ENCODE results near the gene IFT88.

IFT88 gene
- total RNA-seq: 10.2 to 15.7 reads per million in 2 experiments

DNA sequence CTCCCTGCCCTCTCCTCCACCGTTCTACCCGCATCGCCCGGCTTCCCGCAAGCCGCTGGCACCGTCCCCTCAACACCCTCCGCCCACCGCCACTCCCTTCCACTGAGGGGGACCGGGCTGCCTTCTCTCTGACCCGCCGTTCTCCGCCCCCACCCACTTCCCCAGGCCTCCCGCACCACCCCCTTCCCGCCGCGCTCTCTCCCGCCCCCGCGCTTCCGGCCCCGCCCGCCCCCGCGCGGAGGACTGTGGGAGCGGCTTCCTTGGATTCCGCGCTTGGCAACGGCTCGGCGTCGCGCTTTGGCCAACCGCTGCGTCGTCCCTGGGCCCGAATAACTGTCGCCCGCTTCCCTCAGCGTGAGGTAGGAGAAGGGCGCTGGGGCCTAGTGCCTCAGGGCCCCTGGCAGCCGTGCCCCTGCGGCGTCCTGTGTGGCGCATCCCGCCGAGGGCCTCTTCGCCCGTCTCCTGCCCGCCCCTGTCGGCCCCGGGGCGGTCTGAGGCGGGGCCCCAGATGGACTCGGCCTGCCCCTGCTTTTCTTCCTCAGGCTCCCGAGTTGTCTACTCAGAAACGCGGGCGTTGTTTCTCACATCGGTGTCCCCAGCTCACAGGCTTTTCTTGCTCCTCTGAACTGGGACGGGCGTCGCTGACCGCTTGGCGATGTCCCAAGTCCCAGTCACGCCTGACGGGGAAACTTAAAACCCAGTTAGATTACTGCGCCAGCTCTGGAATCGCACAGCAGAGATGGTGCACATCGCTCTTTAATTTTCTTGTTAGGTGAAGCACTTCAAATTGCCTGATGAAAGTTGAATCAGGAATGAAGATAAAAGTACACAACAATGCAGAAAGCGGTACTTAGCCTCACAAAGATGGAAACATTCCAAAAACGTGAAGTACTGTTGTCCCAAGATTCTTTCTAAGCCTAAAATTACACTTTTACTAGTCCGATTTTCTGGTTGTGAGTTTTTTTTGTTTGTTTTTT lies at the start of gene IFT88:
Gene IFT88 (plus strand): TSS at position 260 of the 977 bp plus-strand sequence. CDS start 7,229 bp downstream, outside the sequence.
- peak; percentile 66 for DNase-seq (ENCODE audit: low read depth)

DNA sequence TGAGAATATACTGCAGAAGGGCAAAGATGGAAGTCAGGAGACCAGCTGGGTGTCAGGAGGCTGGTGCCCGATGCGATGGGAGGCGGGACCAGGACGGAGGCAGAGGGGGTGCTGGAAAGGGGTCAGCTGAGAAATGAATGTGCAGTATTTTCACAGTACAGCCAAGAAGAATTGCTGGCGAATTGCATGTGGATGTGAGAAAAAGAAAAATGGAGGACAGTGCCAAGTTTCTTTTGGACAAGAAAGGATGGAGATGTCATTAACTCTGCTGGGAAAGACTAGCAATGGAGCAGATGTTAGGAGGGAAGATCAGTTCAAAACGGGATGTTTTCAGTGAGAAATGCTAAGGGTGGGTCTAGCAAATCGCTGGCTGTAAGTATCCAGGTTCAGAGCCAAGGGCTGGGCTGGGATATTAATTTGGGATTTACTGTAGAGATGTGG lies 48.3 kb upstream of the IFT88 start:
- no peak for DNase-seq (ENCODE audit: low read depth)

- DNase-seq (ENCODE audit: low read depth): no peak
Measured at GRCh38 chr13:20519875-20520274, 47.1 kb upstream of the IFT88 start.

DNA sequence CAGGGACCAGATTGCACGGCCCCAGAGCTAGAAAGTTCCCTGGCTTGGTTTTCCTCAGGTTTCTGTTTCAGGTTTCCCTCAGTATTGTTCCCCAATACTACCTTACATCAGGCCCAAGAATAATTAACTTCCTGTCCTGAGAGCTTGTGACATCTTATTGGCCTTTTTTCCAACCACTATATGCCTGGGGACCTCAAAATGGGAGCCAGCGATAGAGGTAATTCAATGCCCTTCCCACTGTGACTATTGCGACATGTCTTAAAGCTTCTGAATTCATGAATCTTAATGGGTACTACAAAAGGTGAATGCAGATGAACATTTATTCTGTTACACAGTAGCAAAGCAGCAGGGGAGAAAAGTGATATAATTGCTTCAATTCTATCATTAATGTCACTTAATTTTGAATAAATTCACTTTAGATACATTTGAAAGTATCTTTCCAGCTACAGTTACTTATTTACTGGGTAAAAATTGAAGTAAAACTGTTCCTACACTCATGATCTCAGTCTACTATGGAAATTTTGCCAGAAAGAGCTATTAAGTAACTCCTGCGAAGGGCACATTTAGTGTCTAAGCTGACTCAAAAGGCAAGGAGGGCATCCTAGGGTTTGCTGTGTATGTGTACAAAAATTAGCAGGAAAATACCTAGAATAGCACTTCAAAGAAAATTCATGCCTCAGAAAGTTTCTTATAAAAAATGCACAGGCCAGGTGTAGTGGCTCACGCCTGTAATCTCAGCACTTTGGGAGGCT lies 45.4 kb upstream of the IFT88 start:
- DNase-seq (ENCODE audit: low read depth): no peak

GRCh38 chr13:20525144-20525600 lies 41.8 kb upstream of the IFT88 start:
- peak; percentile 2 for DNase-seq (ENCODE audit: low read depth)

- DNase-seq (ENCODE audit: low read depth): peak; percentile 60
Measured at GRCh38 chr13:20525601-20526544, 41.1 kb upstream of the IFT88 start, which contains the start of gene CRYL1. Gene CRYL1 (minus strand): TSS chr13:20525857. CDS start chr13:20525794, 63 bp downstream.

- DNase-seq (ENCODE audit: low read depth): no peak
Measured at GRCh38 chr13:20526664-20527063, 40.3 kb upstream of the IFT88 start.

DNA sequence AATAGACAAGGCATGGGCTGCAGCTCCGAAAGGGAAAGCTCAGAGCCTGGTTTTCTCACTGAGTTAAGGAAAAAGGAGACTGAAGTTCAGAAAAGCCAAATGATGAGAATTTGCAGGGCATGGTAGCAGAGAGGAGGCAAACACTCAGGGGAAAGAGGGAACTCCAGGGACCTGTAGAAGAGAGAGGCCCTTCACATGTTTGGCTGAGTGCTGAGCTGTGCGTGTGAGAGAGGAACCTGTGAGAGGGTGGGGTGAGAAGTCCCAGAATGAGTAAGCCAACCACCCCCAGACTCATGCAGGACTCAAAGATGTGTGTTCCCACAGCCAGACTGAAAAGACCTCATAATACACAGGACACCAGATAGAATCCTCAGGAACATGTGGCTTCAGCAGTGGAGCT lies 38.5 kb upstream of the IFT88 start:
- DNase-seq (ENCODE audit: low read depth): no peak

GRCh38 chr13:20534038-20534608 lies 32.8 kb upstream of the IFT88 start:
- no peak for DNase-seq (ENCODE audit: low read depth)

- no peak for DNase-seq (ENCODE audit: low read depth)
Measured at GRCh38 chr13:20536992-20537391, 30.0 kb upstream of the IFT88 start.

DNA sequence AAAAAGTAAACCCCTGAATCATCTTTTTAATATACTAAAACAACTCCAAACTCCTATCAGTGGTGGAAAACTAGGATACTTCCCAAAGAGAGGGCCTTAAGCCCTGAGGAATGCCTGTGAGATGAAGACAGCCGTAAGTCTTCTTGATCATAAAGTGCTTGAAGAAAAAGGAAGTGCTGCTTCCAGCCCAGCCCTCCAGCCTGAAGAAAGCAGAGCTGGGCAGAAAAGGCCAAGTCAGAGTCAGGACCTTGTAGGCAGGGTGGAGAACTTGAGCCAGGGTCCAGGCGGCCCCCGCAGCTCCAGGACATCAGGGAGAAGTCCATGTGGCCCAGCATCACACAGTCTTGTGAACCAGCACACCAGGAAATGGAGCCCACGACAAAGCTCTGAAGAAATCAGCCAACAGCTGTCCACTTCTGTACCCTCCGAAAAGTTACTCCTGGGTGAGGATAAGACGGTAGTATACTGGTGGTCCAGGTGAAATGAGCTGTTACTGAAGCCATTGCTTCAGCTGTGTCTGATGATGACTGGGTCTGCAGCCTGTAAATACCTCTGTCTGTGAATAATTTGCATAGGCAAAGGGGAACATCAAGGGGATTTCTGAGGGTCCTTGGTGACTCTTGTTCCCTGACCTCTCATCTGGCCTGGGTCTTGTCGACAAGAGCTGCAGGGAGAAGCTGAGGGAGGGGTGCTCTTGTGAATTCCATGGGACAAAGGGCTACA lies 22.6 kb upstream of the IFT88 start:
- DNase-seq (ENCODE audit: low read depth): no peak

DNA sequence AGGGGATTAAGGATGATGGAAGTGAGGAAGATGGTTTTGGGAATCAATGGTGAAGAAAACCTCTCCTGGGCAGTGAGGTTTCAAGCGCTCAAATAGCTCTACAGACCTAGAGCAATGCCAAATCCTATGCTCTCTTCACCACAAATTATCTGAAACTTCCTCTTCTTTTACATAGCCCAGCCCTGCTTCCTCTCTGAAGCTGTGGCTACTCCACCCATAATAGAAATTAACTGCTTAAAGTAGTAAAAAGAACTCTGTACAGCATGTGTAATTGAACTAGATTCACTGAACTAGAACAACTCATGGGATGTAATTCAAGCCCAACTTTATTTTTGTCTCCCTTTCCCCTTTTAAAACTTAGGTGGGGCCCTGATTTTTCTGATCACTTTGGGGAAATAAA lies 20.4 kb upstream of the IFT88 start:
- no peak for DNase-seq (ENCODE audit: low read depth)

- no peak for DNase-seq (ENCODE audit: low read depth)
Measured at GRCh38 chr13:20547479-20547908, 19.5 kb upstream of the IFT88 start.

DNA sequence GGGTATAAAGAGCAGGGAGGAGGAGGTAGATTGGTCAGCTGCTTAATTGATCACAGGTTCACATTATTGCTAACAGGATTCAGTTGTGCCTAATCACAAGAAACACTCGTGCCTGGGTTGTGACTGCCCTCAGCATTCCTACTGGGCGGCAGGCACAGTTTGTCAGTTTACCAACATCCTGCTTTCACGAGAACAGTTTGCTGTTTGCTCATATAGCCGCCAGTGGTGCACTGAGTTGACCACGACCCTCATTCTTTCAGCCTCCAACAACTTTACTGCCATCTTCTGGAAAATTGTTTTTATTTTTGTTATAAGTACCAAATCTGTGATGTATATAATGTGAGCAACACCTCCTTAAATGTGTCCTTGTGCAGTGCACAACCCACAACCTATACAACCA lies 16.2 kb upstream of the IFT88 start:
- DNase-seq (ENCODE audit: low read depth): no peak

GRCh38 chr13:20553311-20553710 lies 13.6 kb upstream of the IFT88 start:
- DNase-seq (ENCODE audit: low read depth): no peak

DNA sequence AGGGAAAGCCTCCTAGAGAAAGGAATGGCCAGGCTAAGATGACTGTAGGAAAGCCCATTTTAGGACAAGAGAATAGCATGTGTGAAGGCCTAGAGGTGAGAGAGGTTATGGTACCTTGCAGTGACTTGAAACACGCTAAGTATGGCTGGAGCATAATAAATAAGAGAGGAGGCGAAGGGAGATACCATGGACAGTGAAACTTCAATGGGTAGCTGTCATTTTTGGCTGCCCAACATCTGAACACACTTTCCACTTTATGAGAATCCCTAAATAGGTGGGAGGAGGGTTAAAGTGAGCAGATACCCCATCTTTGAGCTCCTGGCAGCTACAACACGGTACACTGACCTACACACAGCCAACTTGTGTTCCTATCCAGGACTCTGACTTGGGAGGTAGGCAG lies 8.0 kb upstream of the IFT88 start:
- DNase-seq (ENCODE audit: low read depth): no peak

- no peak for DNase-seq (ENCODE audit: low read depth)
Measured at GRCh38 chr13:20559659-20560356, 7.1 kb upstream of the IFT88 start.

GRCh38 chr13:20561741-20562140 lies 5.2 kb upstream of the IFT88 start:
- no peak for DNase-seq (ENCODE audit: low read depth)

DNA sequence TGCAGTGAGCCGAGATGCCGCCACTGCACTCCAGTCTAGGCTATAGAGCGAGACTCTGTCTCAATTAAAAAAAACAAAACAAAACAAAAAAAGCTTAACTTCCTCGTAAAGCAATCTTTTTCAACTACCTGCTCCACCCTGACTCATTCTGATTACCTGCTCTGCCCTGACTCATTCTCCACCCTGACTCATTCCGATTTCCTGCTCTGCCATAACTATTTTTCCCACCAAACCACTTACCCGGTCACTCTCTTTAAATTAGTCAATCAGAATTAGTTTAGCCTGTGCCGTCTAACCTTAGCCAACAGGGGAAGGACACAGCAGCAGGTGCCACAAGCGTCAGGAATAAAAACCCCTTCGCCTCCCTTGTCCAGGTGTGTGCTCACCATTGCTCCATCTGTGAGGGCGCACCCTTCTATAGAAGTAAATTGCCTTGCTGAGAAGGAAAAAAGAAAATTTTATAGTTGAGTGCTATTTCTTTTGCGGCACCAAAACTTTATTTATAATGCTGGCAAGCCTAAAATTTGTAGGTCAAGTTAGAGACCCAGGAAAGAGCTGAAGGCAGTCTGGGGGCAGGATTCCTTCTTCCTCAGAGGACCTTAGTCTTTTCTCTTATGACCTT lies 1.7 kb upstream of the IFT88 start:
- no peak for DNase-seq (ENCODE audit: low read depth)
